ENCODE data around the gene TLCD1.
A peak's percentile ranks its signal among the peaks of the same experiment; 100 is the strongest.

TLCD1 gene

GRCh38 chr17:28712705-28713415, 13.2 kb downstream of the TLCD1 start:
- DNase-seq (ENCODE audit: low read depth) = no peak

- no peak for DNase-seq (ENCODE audit: low read depth)
Observed at GRCh38 chr17:28712032-28712704, 13.9 kb downstream of the TLCD1 start.

GRCh38 chr17:28711723-28712031, 14.4 kb downstream of the TLCD1 start, which contains the start of gene PROCA1:
PROCA1 (minus strand) TSS chr17:28711888; CDS start chr17:28711660, 228 bp downstream.
- DNase-seq (ENCODE audit: low read depth) = no peak

- DNase-seq (ENCODE audit: low read depth) = peak; percentile 78
Observed at GRCh38 chr17:28710861-28711722, 14.9 kb downstream of the TLCD1 start.

- no peak for DNase-seq (ENCODE audit: low read depth)
Observed at GRCh38 chr17:28707339-28707720, 18.7 kb downstream of the TLCD1 start.

- DNase-seq (ENCODE audit: low read depth) = no peak
Observed at GRCh38 chr17:28706471-28707338, 19.3 kb downstream of the TLCD1 start.

- DNase-seq (ENCODE audit: low read depth) = no peak
Observed at GRCh38 chr17:28705728-28706334, 20.2 kb downstream of the TLCD1 start.

- DNase-seq (ENCODE audit: low read depth) = no peak
Observed at GRCh38 chr17:28705074-28705659, 20.9 kb downstream of the TLCD1 start.

GRCh38 chr17:28704219-28704858, 21.7 kb downstream of the TLCD1 start:
- no peak for DNase-seq (ENCODE audit: low read depth)

GRCh38 chr17:28703552-28704218, 22.3 kb downstream of the TLCD1 start:
- DNase-seq (ENCODE audit: low read depth) = no peak

GRCh38 chr17:28702752-28703150, 23.3 kb downstream of the TLCD1 start:
- no peak for DNase-seq (ENCODE audit: low read depth)

GRCh38 chr17:28702026-28702751, 23.8 kb downstream of the TLCD1 start:
- DNase-seq (ENCODE audit: low read depth) = no peak

- DNase-seq (ENCODE audit: low read depth) = no peak
Observed at GRCh38 chr17:28700830-28701492, 25.1 kb downstream of the TLCD1 start.

- no peak for DNase-seq (ENCODE audit: low read depth)
Observed at GRCh38 chr17:28700278-28700677, 25.8 kb downstream of the TLCD1 start.

GRCh38 chr17:28698253-28698941, 27.6 kb downstream of the TLCD1 start:
- DNase-seq (ENCODE audit: low read depth) = no peak

- DNase-seq (ENCODE audit: low read depth) = no peak
Observed at GRCh38 chr17:28693869-28694268, 32.2 kb downstream of the TLCD1 start.

- DNase-seq (ENCODE audit: low read depth) = no peak
Observed at GRCh38 chr17:28689011-28689410, 37.0 kb downstream of the TLCD1 start.

- DNase-seq (ENCODE audit: low read depth) = no peak
Observed at GRCh38 chr17:28688481-28688880, 37.6 kb downstream of the TLCD1 start.
